ENCODE results near the gene DPEP2NB.
"Not testable (repeated sequence)": the region's sequence is repeated elsewhere in the genome, so short reads cannot be mapped to it uniquely, and the experiment has no call there.

The DPEP2NB gene

GRCh38 chr16:68035227-68035626 lies 19.5 kb upstream of the DPEP2NB start:
- POLR2A ChIA-PET = no interaction called here
- CTCF ChIA-PET = interaction anchor here (0.7 to 1.8 kb wide), 8 partner anchors 8 to 362 kb away, joined by 3 to 4 read pairs (median 4); partner anchors contain the start of genes DDX28 and DUS2

DNA sequence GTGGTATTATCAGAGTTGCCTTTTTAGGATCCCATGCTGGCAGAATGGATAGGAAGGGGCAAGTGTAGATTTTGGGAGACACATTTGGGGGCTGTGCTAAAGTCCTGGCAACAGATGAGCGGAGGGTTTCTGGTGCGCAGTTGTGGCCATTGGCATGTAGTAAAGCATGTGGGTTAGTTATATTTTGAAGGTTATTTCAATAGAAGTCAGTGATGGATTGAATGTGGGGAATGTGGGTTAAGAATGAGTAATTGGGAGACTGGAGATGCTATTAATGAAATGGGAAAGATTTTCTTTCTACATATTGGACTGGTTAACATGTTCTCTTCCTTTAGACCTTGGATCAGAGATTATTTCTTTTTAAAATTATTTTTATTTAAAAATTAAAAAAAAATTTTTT lies 17.4 kb upstream of the DPEP2NB start:
- ChIA-PET CTCF (interaction anchor here (2.1 kb wide), 1 partner anchor 7 kb away, joined by 7 read pairs; no protein-coding TSS in a partner anchor), POLR2A (interaction anchor here (0.7 kb wide), 1 partner anchor 41 kb away, joined by 4 read pairs; no protein-coding TSS in a partner anchor)
- TF ChIP-seq, protein P1, sequence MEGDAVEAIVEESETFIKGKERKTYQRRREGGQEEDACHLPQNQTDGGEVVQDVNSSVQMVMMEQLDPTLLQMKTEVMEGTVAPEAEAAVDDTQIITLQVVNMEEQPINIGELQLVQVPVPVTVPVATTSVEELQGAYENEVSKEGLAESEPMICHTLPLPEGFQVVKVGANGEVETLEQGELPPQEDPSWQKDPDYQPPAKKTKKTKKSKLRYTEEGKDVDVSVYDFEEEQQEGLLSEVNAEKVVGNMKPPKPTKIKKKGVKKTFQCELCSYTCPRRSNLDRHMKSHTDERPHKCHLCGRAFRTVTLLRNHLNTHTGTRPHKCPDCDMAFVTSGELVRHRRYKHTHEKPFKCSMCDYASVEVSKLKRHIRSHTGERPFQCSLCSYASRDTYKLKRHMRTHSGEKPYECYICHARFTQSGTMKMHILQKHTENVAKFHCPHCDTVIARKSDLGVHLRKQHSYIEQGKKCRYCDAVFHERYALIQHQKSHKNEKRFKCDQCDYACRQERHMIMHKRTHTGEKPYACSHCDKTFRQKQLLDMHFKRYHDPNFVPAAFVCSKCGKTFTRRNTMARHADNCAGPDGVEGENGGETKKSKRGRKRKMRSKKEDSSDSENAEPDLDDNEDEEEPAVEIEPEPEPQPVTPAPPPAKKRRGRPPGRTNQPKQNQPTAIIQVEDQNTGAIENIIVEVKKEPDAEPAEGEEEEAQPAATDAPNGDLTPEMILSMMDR (IDR thresholded peaks at IDR 0.05; ENCODE audit: control extremely low read depth, extremely low read depth, low read depth, missing control alignments) = no peak
- no peak for DNase-seq (ENCODE audit: extremely low spot score)

More at GRCh38 chr16:68035227-68035626, 19.5 kb upstream of the DPEP2NB start:
- DNase-seq (ENCODE audit: extremely low spot score) = no peak
- TF ChIP-seq, protein P1 (IDR thresholded peaks at IDR 0.05; ENCODE audit: control extremely low read depth, extremely low read depth, low read depth, missing control alignments) = no peak

GRCh38 chr16:68031951-68032350 lies 16.2 kb upstream of the DPEP2NB start:
- ChIA-PET CTCF (interaction anchor here (0.6 to 2.1 kb wide), 3 partner anchors 9 to 215 kb away, joined by 3 to 7 read pairs (median 3); no protein-coding TSS in a partner anchor), POLR2A (no interaction called here)
- TF ChIP-seq, protein P1 (IDR thresholded peaks at IDR 0.05; ENCODE audit: control extremely low read depth, extremely low read depth, low read depth, missing control alignments) = no peak
- no peak for DNase-seq (ENCODE audit: extremely low spot score)

DNA sequence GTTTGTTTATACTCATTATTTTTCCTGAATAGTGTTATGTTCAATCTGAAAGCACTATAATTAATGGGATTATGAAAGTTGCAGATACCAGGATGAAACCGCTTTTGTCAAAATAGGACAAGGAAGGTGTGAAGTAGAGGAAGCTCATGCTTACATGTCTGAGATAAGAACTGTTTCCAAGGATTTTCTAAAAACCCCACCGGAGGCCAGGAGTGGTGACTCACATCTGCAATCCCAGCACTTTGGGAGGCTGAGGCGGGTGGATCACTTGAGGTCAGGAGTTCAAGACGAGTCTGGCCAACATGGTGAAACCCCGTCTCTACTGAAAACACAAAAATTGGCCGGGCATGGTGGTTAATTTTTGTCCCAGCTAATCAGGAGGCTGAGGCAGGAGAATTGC lies 14.4 kb upstream of the DPEP2NB start:
- DNase-seq (ENCODE audit: extremely low spot score) = not testable (repeated sequence)
- CTCF ChIA-PET = interaction anchor here (0.6 to 5.7 kb wide), 3 partner anchors 11 to 35 kb away, joined by 3 to 49 read pairs (median 3); no protein-coding TSS in a partner anchor
- POLR2A ChIA-PET = interaction anchor here (0.5 kb wide), 1 partner anchor 26 kb away, joined by 4 read pairs; no protein-coding TSS in a partner anchor

GRCh38 chr16:68028996-68029395 lies 13.3 kb upstream of the DPEP2NB start:
- CTCF ChIA-PET = interaction anchor here (0.9 to 5.7 kb wide), 6 partner anchors 9 to 213 kb away, joined by 3 to 49 read pairs (median 6); no protein-coding TSS in a partner anchor
- DNase-seq (ENCODE audit: extremely low spot score) = no peak
- POLR2A ChIA-PET = interaction anchor here (0.6 kb wide), 1 partner anchor 11 kb away, joined by 4 read pairs; no protein-coding TSS in a partner anchor
- TF ChIP-seq, protein P1 (IDR thresholded peaks at IDR 0.05; ENCODE audit: control extremely low read depth, extremely low read depth, low read depth, missing control alignments) = no peak

- peak; percentile 92 for DNase-seq (ENCODE audit: extremely low spot score)
- TF ChIP-seq, protein P1 (IDR thresholded peaks at IDR 0.05; ENCODE audit: control extremely low read depth, extremely low read depth, low read depth, missing control alignments) = peak; percentile 17
- ChIA-PET CTCF (interaction anchor here (0.9 to 2.9 kb wide), 9 partner anchors 12 to 306 kb away, joined by 3 to 25 read pairs (median 4); no protein-coding TSS in a partner anchor), POLR2A (interaction anchor here (0.6 kb wide), 2 partner anchors 24 to 174 kb away, joined by 3 to 4 read pairs; no protein-coding TSS in a partner anchor)
These were observed 7.2 kb upstream of the DPEP2NB start, which contains the start of the genes DDX28 and DUS2 for GRCh38 chr16:68022728-68023537. DDX28 (minus strand) TSS chr16:68023232; CDS start chr16:68023202, 30 bp downstream. DUS2 (plus strand) TSS chr16:68023284; CDS start chr16:68038024, 14,740 bp downstream.

All from GM10248 (cell line).